GM21528 (cell line): ENCODE measurements around the gene UBR3.

Experiments used
- ATAC-seq: cut with Tn5 transposase; IDR thresholded peaks from one replicate; pipeline ENCODE4 v1.9.1; 2021; ENCODE audit warnings: mild to moderate bottlenecking, moderate library complexity; ENCODE audit not compliant: unreplicated experiment, low FRiP score

UBR3 gene

GRCh38 chr2:169984145-169984544 is 156.9 kb downstream of the UBR3 start:
- ATAC-seq = no peak

DNA sequence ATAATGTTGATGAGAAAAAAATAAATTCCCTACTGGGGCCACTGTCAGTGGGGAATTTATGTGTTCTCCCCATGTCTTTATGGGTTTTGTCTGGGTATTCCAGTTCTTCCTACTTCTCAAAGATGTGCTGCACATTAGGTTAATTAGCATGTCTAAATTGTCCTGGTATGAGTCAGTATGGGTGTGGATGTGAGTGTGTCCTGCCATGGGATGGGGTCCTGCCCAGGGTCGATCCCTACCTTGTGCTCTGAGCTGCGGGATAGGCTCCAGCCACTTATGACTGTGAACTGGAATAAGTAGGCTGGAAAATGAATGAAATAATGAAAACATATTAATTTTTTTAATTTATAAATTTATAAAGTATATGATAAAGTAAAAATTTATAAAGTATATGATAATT is 167.5 kb downstream of the UBR3 start:
- no peak for ATAC-seq

- ATAC-seq = no peak
These were observed 170.1 kb downstream of the UBR3 start for GRCh38 chr2:169997140-169997887.

GRCh38 chr2:169999054-169999453 is 171.8 kb downstream of the UBR3 start:
- ATAC-seq = no peak

- no peak for ATAC-seq
These were observed 174.8 kb downstream of the UBR3 start for GRCh38 chr2:170002096-170002495.

GRCh38 chr2:170005702-170006101 is 178.4 kb downstream of the UBR3 start:
- no peak for ATAC-seq

- no peak for ATAC-seq
These were observed 179.5 kb downstream of the UBR3 start for GRCh38 chr2:170006587-170007325.

DNA sequence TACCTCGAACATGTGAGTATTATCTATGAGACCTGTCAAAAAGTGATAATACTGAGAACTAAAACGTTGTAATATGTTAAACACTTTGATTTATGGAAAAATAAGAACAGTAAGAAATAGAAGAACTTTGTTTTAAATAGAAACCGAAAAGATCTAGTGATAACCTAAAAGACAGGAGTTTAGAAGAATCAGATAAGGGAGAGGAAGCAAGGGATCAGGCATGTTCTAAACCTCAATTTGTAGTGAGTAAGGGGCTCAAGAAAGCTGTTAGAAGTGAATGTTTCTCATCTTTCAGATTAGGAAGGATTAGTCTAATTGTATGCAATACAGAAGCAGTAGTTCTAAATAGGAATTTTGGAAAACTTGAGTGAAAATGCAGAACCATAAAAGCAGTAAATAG is 182.0 kb downstream of the UBR3 start:
- no peak for ATAC-seq

- no peak for ATAC-seq
These were observed 185.5 kb downstream of the UBR3 start for GRCh38 chr2:170012773-170013172.

GRCh38 chr2:170013802-170014551 is 186.7 kb downstream of the UBR3 start:
- no peak for ATAC-seq

- ATAC-seq = no peak
These were observed 187.5 kb downstream of the UBR3 start for GRCh38 chr2:170014769-170015168.

- ATAC-seq = no peak
These were observed 190.7 kb downstream of the UBR3 start for GRCh38 chr2:170017860-170018532.

- ATAC-seq = no peak
These were observed 192.0 kb downstream of the UBR3 start for GRCh38 chr2:170019060-170019805.

GRCh38 chr2:170020777-170021176 is 193.5 kb downstream of the UBR3 start:
- ATAC-seq = no peak

GRCh38 chr2:170022692-170023091 is 195.4 kb downstream of the UBR3 start:
- ATAC-seq = no peak

DNA sequence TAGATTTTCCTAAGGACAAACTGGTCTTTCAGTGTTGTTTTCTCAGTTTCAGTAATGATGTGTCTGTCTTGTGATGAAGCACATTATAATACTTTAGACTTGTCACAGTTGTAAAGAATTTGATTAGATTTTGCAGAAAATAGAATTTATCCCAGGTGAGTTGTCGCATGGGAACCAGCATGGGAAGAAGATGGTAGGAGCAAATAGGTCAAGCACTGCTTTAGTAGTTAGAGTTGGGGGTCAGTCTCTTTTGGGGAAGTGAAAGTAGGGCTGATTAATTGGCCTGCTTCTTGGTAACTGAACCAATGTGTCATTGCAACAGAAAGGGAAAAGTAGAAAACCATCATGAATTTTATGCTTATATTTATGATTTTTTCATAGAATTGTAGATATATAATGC is 197.5 kb downstream of the UBR3 start:
- no peak for ATAC-seq

GRCh38 chr2:170025223-170025622 is 198.0 kb downstream of the UBR3 start:
- ATAC-seq = no peak

- ATAC-seq = no peak
These were observed 199.1 kb downstream of the UBR3 start for GRCh38 chr2:170026361-170026760.

DNA sequence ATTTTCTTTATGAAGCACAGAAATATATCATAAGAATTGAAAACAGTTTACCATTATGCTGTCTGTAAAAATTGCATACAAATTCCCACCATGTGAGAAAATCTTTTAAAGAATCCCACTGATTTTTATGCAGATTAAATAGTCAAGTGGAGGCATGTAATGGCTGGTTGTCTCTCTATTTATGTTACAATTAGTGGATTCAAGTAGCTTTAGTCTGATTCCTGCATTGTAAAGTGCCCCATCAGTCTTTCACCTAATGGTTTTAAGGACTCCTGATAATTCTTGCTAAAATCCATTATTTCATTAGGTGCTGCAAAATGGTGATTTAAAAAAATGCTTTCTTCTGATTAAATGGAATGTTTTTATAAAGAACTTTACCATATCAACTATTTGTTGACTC is 202.3 kb downstream of the UBR3 start:
- ATAC-seq = no peak

- ATAC-seq = no peak
These were observed 202.8 kb downstream of the UBR3 start for GRCh38 chr2:170030040-170030439.
